ENCODE data around the gene CHST8. TPM values are rescaled to one million over a fixed set of nuclear protein-coding genes. Genes with fewer than 3 reads are reported as not detected.

The CHST8 gene
- total RNA-seq, 1 experiment from 2014 or later, result 33.5 TPM

- TF ChIP-seq ATF2 (CRISPR knock-in tag; IDR thresholded peaks at IDR 0.05; ENCODE audit: borderline replicate concordance, low read depth) (no peak), ATF3 (CRISPR knock-in tag; conservative IDR thresholded peaks at IDR 0.05) (no peak), FOXP1 (CRISPR knock-in tag; IDR thresholded peaks at IDR 0.05; ENCODE audit: borderline replicate concordance) (no peak), ZNF232 (CRISPR knock-in tag; IDR thresholded peaks at IDR 0.05) (no peak), ARID4B (CRISPR knock-in tag; IDR thresholded peaks at IDR 0.05; ENCODE audit: borderline replicate concordance) (no peak), GTF2I (CRISPR knock-in tag; conservative IDR thresholded peaks at IDR 0.05) (no peak), ZNF512 (CRISPR knock-in tag; IDR thresholded peaks at IDR 0.05; ENCODE audit: borderline replicate concordance) (no peak), TP53 (CRISPR knock-in tag; IDR thresholded peaks at IDR 0.05) (no peak), TCF7 (CRISPR knock-in tag; IDR thresholded peaks at IDR 0.05; ENCODE audit: low read depth) (no peak), ZNF121 (CRISPR knock-in tag; IDR thresholded peaks at IDR 0.05) (no peak), E2F5 (CRISPR knock-in tag; IDR thresholded peaks at IDR 0.05) (no peak), ZNF281 (CRISPR knock-in tag; IDR thresholded peaks at IDR 0.05) (no peak), NR2C2 (CRISPR knock-in tag; IDR thresholded peaks at IDR 0.05) (no peak)
- DNase-seq (ENCODE audit: low spot score) (no peak), ATAC-seq (no peak)
- Mint-ChIP-seq H3K27ac (no peak overlapping the region), H3K4me3 (no peak overlapping the region), H3K36me3 (no peaks in the 10 kb centered on the region), H3K4me1 (peaks cover 9% of the 10 kb centered on the region), H3K9me3 (no peaks in the 10 kb centered on the region), H3K27me3 (ENCODE audit: low read depth) (no peaks in the 10 kb centered on the region)
- ChIA-PET CTCF (no interaction called here), POLR2A (no interaction called here)
These were observed 45.4 kb downstream of the CHST8 start for GRCh38 chr19:33667141-33667650.

GRCh38 chr19:33667881-33668280 is 46.1 kb downstream of the CHST8 start:
- Mint-ChIP-seq H3K9me3 (no peaks in the 10 kb centered on the region), H3K27me3 (ENCODE audit: low read depth) (no peaks in the 10 kb centered on the region), H3K4me1 (peaks cover 2% of the 10 kb centered on the region), H3K4me3 (no peak overlapping the region), H3K36me3 (no peaks in the 10 kb centered on the region), H3K27ac (no peak overlapping the region)
- POLR2A ChIA-PET, result no interaction called here
- no peak for ATAC-seq
- TF ChIP-seq ATF1 (CRISPR knock-in tag; IDR thresholded peaks at IDR 0.05) (no peak), FOXP1 (CRISPR knock-in tag; IDR thresholded peaks at IDR 0.05; ENCODE audit: borderline replicate concordance) (no peak), GRHL2 (CRISPR knock-in tag; IDR thresholded peaks at IDR 0.05; ENCODE audit: insufficient replicate concordance, severe bottlenecking) (no peak), SOX15 (CRISPR knock-in tag; IDR thresholded peaks at IDR 0.05) (no peak), ZNF425 (CRISPR knock-in tag; conservative IDR thresholded peaks at IDR 0.05) (no peak), RELA (CRISPR knock-in tag; IDR thresholded peaks at IDR 0.05; ENCODE audit: borderline replicate concordance) (no peak), ATF3 (CRISPR knock-in tag; conservative IDR thresholded peaks at IDR 0.05) (no peak)
- CTCF ChIA-PET, result no interaction called here
- no peak for DNase-seq (ENCODE audit: low spot score)

Data from WTC11 (cell line).